A673 (cell line): ENCODE measurements around the gene ZBTB20.

ENCODE experiments used
- CTCF ChIP-seq: fragments of 300-800, 200-600 bp; sonication (generic); conservative IDR thresholded peaks from 2 replicates; pipeline ENCODE4 v1.5.1; 2017; ENCODE audit warnings: low read depth, mild to moderate bottlenecking, antibody characterized with exemption, low read length, moderate library complexity, mixed read lengths
- EZH2 ChIP-seq: fragments of 200-600 bp; sonication (generic); IDR thresholded peaks from 2 replicates; pipeline ENCODE4 v1.6.1; 2017; ENCODE audit warnings: borderline replicate concordance, low read depth, mild to moderate bottlenecking, mixed read lengths, antibody characterized with exemption, low read length; ENCODE audit not compliant: poor library complexity, severe bottlenecking

- no peak for TF ChIP-seq CTCF
- TF ChIP-seq EZH2, result no peak
Measured at GRCh38 chr3:114411190-114411668, 735.9 kb downstream of the ZBTB20 start.
